Superior temporal gyrus (tissue), 1 donor: ENCODE measurements around the gene DYNC1H1.
"Not testable (repeated sequence)": the region's sequence is repeated elsewhere in the genome, so short reads cannot be mapped to it uniquely, and the experiment has no call there.

Source experiments
- DNase-seq: peaks from one replicate; pipeline ENCODE4 v3.0.0-alpha.2; 2016; ENCODE audit errors: extremely low spot score

Gene DYNC1H1

GRCh38 chr14:101963656-101964296, 597 bp upstream of the DYNC1H1 start:
- no peak for DNase-seq

- peak; percentile 78 for DNase-seq
Observed at GRCh38 chr14:101965181-101965544, 790 bp downstream of the DYNC1H1 start.

- DNase-seq: no peak
Observed at GRCh38 chr14:101965770-101966722, 1.7 kb downstream of the DYNC1H1 start.

- no peak for DNase-seq
Observed at GRCh38 chr14:101966742-101967141, 2.4 kb downstream of the DYNC1H1 start.

- no peak for DNase-seq
Observed at GRCh38 chr14:101968186-101968585, 3.8 kb downstream of the DYNC1H1 start.

- no peak for DNase-seq
Observed at GRCh38 chr14:101969481-101969880, 5.1 kb downstream of the DYNC1H1 start.

GRCh38 chr14:101970830-101971400, 6.5 kb downstream of the DYNC1H1 start:
- no peak for DNase-seq

GRCh38 chr14:101971458-101971857, 7.1 kb downstream of the DYNC1H1 start:
- DNase-seq: not testable (repeated sequence)

GRCh38 chr14:101972126-101972866, 7.9 kb downstream of the DYNC1H1 start:
- DNase-seq: peak; percentile 73

GRCh38 chr14:101973356-101973755, 9.0 kb downstream of the DYNC1H1 start:
- DNase-seq: no peak

GRCh38 chr14:101975231-101975630, 10.9 kb downstream of the DYNC1H1 start:
- DNase-seq: no peak

GRCh38 chr14:101977311-101978071, 13.1 kb downstream of the DYNC1H1 start:
- no peak for DNase-seq

- no peak for DNase-seq
Observed at GRCh38 chr14:101979666-101980065, 15.3 kb downstream of the DYNC1H1 start.

GRCh38 chr14:101980251-101980650, 15.9 kb downstream of the DYNC1H1 start:
- DNase-seq: no peak

- DNase-seq: no peak
Observed at GRCh38 chr14:101980700-101981099, 16.3 kb downstream of the DYNC1H1 start.

- DNase-seq: no peak
Observed at GRCh38 chr14:101982621-101983020, 18.2 kb downstream of the DYNC1H1 start.

GRCh38 chr14:101984831-101985230, 20.5 kb downstream of the DYNC1H1 start:
- DNase-seq: not testable (repeated sequence)

GRCh38 chr14:101985957-101986356, 21.6 kb downstream of the DYNC1H1 start:
- DNase-seq: no peak

GRCh38 chr14:101986953-101987352, 22.6 kb downstream of the DYNC1H1 start:
- no peak for DNase-seq

GRCh38 chr14:101988377-101988776, 24.0 kb downstream of the DYNC1H1 start:
- DNase-seq: no peak

GRCh38 chr14:101991352-101991751, 27.0 kb downstream of the DYNC1H1 start:
- no peak for DNase-seq
